Gastrocnemius medialis (tissue), 4 donors: ENCODE data around the gene NRM. TPM values are rescaled to one million over a fixed set of nuclear protein-coding genes. Genes with fewer than 3 reads are reported as not detected.

Source experiments
- ATAC-seq, 2 donors: fragments of 150-250 bp; one replicate each; pipeline ENCODE4 v1.9.1; 2016
- DNase-seq, 2 donors: peaks; one replicate each; pipeline ENCODE4 v3.0.0-alpha.2; 2019
- H3K27ac ChIP-seq, 4 donors: fragments of 200-600 bp; sonication (generic); 1 replicate in 1 of 4; 2 replicates in 3 of 4; pipeline ENCODE4 v1.5.1; 2016 to 2018; ENCODE audit warnings: mild to moderate bottlenecking in 2 of 4, moderate library complexity in 1 of 4
- H3K27me3 ChIP-seq, 3 donors: fragments of 200-600 bp; sonication (generic) in 2 of 3; 1 replicate in 1 of 3; 2 replicates in 2 of 3; pipeline versions ENCODE4 v1.5.1 to v1.6.0; 2016 to 2019; ENCODE audit warnings: mild to moderate bottlenecking in 1 of 3, moderate library complexity in 1 of 3
- H3K36me3 ChIP-seq, 2 donors: fragments of 200-600 bp; sonication (generic) in 1 of 2; one replicate each; pipeline ENCODE4 v1.5.1; 2017 to 2018
- H3K4me1 ChIP-seq, 2 donors: fragments of 200-600 bp; sonication (generic) in 1 of 2; one replicate each; pipeline ENCODE4 v1.5.1; 2016 to 2017; ENCODE audit warnings: mild to moderate bottlenecking in 2 of 2
- H3K4me3 ChIP-seq, 4 donors: fragments of 200-600 bp; sonication (generic) in 3 of 4; 1 replicate in 1 of 4; 2 replicates in 3 of 4; pipeline ENCODE4 v1.5.1; 2016 to 2019; ENCODE audit warnings: mild to moderate bottlenecking in 2 of 4
- H3K9me3 ChIP-seq, 3 donors: fragments of 200-600 bp; sonication (generic) in 2 of 3; 1 replicate in 1 of 3; 2 replicates in 2 of 3; pipeline ENCODE4 v1.5.1; 2016 to 2019
- POLR2A ChIP-seq, 2 donors: fragments of 450-650 bp; IDR thresholded peaks; one replicate each; pipeline ENCODE4 v1.6.1; 2017; ENCODE audit warnings: antibody characterized with exemption in 2 of 2, mild to moderate bottlenecking in 2 of 2, moderate library complexity in 2 of 2
- in situ Hi-C, 4 donors: fragments of 200-750 bp; cut with MboI; loops; one replicate each; pipeline versions ENCODE4 v1.15.0 to v1.8.0; 2017; ENCODE audit warnings: low sequenced_read_pairs in 4 of 4
- intact Hi-C: fragments of 100-400 bp; cut with DNase I; formaldehyde crosslinking; loops from one replicate; pipeline ENCODE4 v1.15.1; 2023; ENCODE audit warnings: low total_unique reads
- total RNA-seq, 4 donors: library from RNA; depleted of rRNA; stranded (reverse); fragments of >200 nt; gene quantifications; one replicate each; pipeline versions ENCODE4 v1.1.0 to v1.2.3, GENCODE V29; 2016
- TF ChIP-seq, protein P1 (sequence below), 5 experiments: fragments of 450-650 bp in 3 of 5; fragments of 200-600 bp in 2 of 5; sonication (generic) in 2 of 5; IDR thresholded peaks in 4 of 5; conservative IDR thresholded peaks in 1 of 5; 1 replicate in 4 of 5; 2 replicates in 1 of 5; pipeline ENCODE4 v1.5.1; 2016 to 2019; ENCODE audit warnings: antibody characterized with exemption in 5 of 5, mild to moderate bottlenecking in 3 of 5, moderate library complexity in 3 of 5

Gene NRM
- total RNA-seq, 4 donors from 2014 or later, result 0.32 to 2.0 (median 1.4) TPM

- peak overlapping the region; percentile 72 to 91 (median 76) for H3K4me3 ChIP-seq
- peak overlapping the region; percentile 93 to 99 (median 97) for H3K27ac ChIP-seq
- DNase-seq (no peak), ATAC-seq (no peak)
- H3K36me3 ChIP-seq, result peaks cover 0 to 4% of the 10 kb centered on the region in 2 donors
- in situ Hi-C loops, result loop anchor here in 1 of 4 donors (10.0 kb wide), 1 partner anchor 135 kb away; no protein-coding TSS in a partner anchor
- peaks cover 34 to 40% of the 10 kb centered on the region in 2 donors for H3K4me1 ChIP-seq
- intact Hi-C loops, result loop anchor here (2.0 to 5.0 kb wide), 3 partner anchors 17 to 507 kb away; partner anchors contain the start of genes DDR1 and DHX16
- no peak for TF ChIP-seq POLR2A (IDR thresholded peaks at IDR 0.05)
- TF ChIP-seq, protein P1, sequence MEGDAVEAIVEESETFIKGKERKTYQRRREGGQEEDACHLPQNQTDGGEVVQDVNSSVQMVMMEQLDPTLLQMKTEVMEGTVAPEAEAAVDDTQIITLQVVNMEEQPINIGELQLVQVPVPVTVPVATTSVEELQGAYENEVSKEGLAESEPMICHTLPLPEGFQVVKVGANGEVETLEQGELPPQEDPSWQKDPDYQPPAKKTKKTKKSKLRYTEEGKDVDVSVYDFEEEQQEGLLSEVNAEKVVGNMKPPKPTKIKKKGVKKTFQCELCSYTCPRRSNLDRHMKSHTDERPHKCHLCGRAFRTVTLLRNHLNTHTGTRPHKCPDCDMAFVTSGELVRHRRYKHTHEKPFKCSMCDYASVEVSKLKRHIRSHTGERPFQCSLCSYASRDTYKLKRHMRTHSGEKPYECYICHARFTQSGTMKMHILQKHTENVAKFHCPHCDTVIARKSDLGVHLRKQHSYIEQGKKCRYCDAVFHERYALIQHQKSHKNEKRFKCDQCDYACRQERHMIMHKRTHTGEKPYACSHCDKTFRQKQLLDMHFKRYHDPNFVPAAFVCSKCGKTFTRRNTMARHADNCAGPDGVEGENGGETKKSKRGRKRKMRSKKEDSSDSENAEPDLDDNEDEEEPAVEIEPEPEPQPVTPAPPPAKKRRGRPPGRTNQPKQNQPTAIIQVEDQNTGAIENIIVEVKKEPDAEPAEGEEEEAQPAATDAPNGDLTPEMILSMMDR (IDR thresholded peaks at IDR 0.05 in 4 of 5, conservative IDR thresholded peaks at IDR 0.05 in 1 of 5), result no peak
- no peaks in the 10 kb centered on the region for H3K9me3 ChIP-seq
- H3K27me3 ChIP-seq, result peaks cover 0 to 2% (median 0%) of the 10 kb centered on the region in 3 donors
Measured at GRCh38 chr6:30689985-30690384, 799 bp downstream of the NRM start.

- peaks cover 0 to 2% (median 0%) of the 10 kb centered on the region in 3 donors for H3K27me3 ChIP-seq
- DNase-seq (no peak), ATAC-seq (no peak)
- peaks cover 34 to 40% of the 10 kb centered on the region in 2 donors for H3K4me1 ChIP-seq
- no peak overlapping the region for H3K4me3 ChIP-seq
- peak overlapping the region; percentile 93 to 99 (median 97) for H3K27ac ChIP-seq
- in situ Hi-C loops, result loop anchor here in 1 of 4 donors (10.0 kb wide), 1 partner anchor 136 kb away; no protein-coding TSS in a partner anchor
- H3K36me3 ChIP-seq, result peaks cover 0 to 4% of the 10 kb centered on the region in 2 donors
- intact Hi-C loops, result loop anchor here (5.0 kb wide), 2 partner anchors 193 to 508 kb away; partner anchors contain the start of gene DDR1
- no peaks in the 10 kb centered on the region for H3K9me3 ChIP-seq
- no peak for TF ChIP-seq POLR2A (IDR thresholded peaks at IDR 0.05)
- TF ChIP-seq, protein P1 (IDR thresholded peaks at IDR 0.05 in 4 of 5, conservative IDR thresholded peaks at IDR 0.05 in 1 of 5), result no peak
Measured at GRCh38 chr6:30689022-30689865, 1.5 kb downstream of the NRM start.

DNA sequence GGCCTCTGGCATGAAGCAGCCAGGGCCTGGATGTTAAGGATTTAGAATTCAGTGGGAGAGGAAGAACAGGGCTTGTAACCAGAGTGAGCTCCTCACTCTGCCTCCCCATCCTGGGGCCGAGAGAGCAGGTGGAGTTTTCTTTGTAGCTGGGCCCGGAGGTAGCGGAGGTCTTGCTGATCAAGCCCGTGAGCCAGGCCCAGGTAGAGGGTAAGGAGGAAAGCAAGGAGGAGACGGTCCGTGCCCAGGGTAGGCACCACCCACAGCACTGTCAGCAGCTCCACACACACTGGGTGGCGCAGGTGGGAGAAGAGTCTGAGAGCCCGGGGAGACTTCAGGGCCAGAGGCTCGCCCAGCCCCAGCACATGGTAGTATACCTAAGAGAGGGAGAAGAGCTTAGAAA is 2.2 kb downstream of the NRM start:
- TF ChIP-seq, protein P1 (IDR thresholded peaks at IDR 0.05 in 4 of 5, conservative IDR thresholded peaks at IDR 0.05 in 1 of 5), result no peak
- TF ChIP-seq POLR2A (IDR thresholded peaks at IDR 0.05), result no peak
- no peak for ATAC-seq
- peaks cover 34 to 40% of the 10 kb centered on the region in 2 donors for H3K4me1 ChIP-seq
- H3K27me3 ChIP-seq, result peaks cover 0 to 2% (median 0%) of the 10 kb centered on the region in 3 donors
- peaks cover 0 to 4% of the 10 kb centered on the region in 2 donors for H3K36me3 ChIP-seq
- peak overlapping the region; percentile 93 to 99 (median 97) for H3K27ac ChIP-seq
- H3K4me3 ChIP-seq, result peak overlapping the region; percentile 67 to 97 (median 96)
- in situ Hi-C loops, result loop anchor here in 1 of 4 donors (10.0 kb wide), 1 partner anchor 136 kb away; no protein-coding TSS in a partner anchor
- intact Hi-C loops, result loop anchor here (5.0 kb wide), 2 partner anchors 194 to 509 kb away; partner anchors contain the start of gene DDR1
- H3K9me3 ChIP-seq, result no peaks in the 10 kb centered on the region
- DNase-seq, result no peak

- Histone ChIP-seq H3K27ac (peak overlapping the region; percentile 93 to 99 (median 97)), H3K27me3 (peaks cover 0 to 2% (median 0%) of the 10 kb centered on the region in 3 donors), H3K9me3 (no peaks in the 10 kb centered on the region), H3K4me1 (peaks cover 39 to 40% of the 10 kb centered on the region in 2 donors), H3K4me3 (peak overlapping the region; percentile 67 to 97 (median 96)), H3K36me3 (peaks cover 0 to 4% of the 10 kb centered on the region in 2 donors)
- ATAC-seq (no peak), DNase-seq (peak in 1 of 2 donors; percentile 34)
- TF ChIP-seq POLR2A (IDR thresholded peaks at IDR 0.05), result peak in 1 of 2 donors; percentile 1
- TF ChIP-seq, protein P1 (IDR thresholded peaks at IDR 0.05 in 4 of 5, conservative IDR thresholded peaks at IDR 0.05 in 1 of 5), result peak in 1 of 5 experiments; percentile 11
- in situ Hi-C loops, result loop anchor here in 1 of 4 donors (10.0 kb wide), 1 partner anchor 137 kb away; no protein-coding TSS in a partner anchor
- intact Hi-C loops, result loop anchor here (1.0 to 5.0 kb wide), 3 partner anchors 29 to 509 kb away; partner anchors contain the start of genes DDR1 and MDC1
Measured at GRCh38 chr6:30687659-30688431, 2.9 kb downstream of the NRM start.
